Stimulated activated CD8-positive, alpha-beta memory T cell treated with anti-CD3 and anti-CD28 coated beads, Interleukin-7, amount 100 ng/mL, for 4 hours (primary cell): ENCODE results near the gene AFF3.

ENCODE experiments used
- DNase-seq, 2 donors: peaks; one replicate each; pipeline ENCODE4 v3.0.0-alpha.2; 2020; ENCODE audit warnings: low read depth in 2 of 2

Gene AFF3

DNA sequence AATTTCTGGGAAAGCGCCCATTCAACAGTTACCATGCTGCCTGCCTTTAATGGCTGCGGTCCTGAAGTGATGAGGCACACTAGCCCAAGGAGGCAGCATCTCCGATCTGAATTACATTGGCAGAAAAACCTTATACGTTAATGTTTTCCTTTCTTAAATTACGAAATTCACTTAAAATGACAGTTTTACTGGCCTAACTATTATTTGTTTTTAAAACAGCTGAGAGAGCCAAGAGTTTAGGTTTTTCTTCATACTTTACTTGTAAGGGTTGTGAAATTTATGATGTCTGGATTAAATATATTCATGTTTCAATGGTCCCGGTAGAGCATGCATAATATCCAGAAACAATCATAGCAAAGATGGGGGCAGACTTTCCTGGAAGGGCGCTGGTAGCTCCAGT is 537.4 kb downstream of the AFF3 start:
- DNase-seq, result no peak

- no peak for DNase-seq
These were observed 539.9 kb downstream of the AFF3 start for GRCh38 chr2:99602476-99602875.

GRCh38 chr2:99600981-99601651 is 541.3 kb downstream of the AFF3 start:
- no peak for DNase-seq

DNA sequence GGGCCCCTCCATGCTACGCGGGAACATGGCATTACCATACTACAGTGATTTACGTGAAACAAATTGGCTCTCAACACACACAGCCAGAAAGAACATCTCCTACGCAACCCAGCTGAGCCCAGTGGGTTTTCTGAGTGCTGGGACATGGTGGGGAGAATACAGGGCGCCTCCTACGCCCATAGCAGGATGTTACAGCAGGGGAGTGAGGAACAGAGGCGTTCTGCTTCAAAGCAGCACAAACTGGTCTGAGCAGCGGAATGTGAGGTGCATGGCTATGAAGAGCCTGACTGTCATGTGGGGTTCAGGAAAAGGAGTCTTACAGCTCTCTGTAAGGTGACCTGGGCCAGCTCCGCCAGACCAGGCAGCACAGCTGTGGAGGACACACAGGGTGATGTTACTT is 543.9 kb downstream of the AFF3 start:
- no peak for DNase-seq

- no peak for DNase-seq
These were observed 544.8 kb downstream of the AFF3 start for GRCh38 chr2:99597616-99598015.

DNA sequence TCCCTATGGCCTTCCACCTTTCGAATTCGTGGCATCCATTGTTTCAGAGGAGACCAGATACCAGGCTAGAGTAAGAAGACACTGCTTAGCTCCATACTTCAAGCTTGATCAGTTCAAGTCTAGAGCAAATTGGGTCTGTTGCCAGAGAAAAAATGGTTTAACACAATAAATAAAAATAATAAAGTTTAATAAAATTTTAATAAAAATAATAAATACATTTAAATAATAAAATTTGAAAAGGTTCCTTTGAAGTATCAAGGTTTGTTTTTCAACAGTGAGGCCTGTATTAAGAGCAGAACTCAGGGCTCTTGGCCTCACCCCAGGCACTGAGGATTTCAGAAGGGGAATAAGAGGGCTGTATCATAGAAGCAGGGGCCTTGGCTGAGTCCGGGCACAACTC is 547.0 kb downstream of the AFF3 start:
- no peak for DNase-seq

GRCh38 chr2:99593692-99594427 is 548.5 kb downstream of the AFF3 start:
- no peak for DNase-seq

DNA sequence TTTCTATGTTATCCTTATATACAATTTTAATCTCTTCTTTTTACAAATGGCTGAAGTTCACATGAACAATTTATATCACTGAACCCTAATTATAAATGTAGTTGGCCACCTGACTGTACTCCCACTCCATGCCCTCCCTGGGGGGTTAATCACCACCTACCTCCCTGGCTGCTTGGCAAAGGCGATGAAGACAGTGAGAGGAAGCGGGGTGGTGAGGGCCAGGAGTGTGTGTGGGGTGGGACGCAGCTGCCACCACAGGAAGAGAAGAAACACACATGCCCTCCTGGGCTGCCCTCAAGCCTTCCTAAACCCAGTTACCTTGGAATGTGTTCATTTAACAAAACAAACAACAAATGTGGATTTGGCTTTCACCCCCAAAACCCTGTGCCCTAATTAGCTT is 565.6 kb downstream of the AFF3 start:
- DNase-seq, result no peak

GRCh38 chr2:99573634-99574251 is 568.6 kb downstream of the AFF3 start:
- no peak for DNase-seq

DNA sequence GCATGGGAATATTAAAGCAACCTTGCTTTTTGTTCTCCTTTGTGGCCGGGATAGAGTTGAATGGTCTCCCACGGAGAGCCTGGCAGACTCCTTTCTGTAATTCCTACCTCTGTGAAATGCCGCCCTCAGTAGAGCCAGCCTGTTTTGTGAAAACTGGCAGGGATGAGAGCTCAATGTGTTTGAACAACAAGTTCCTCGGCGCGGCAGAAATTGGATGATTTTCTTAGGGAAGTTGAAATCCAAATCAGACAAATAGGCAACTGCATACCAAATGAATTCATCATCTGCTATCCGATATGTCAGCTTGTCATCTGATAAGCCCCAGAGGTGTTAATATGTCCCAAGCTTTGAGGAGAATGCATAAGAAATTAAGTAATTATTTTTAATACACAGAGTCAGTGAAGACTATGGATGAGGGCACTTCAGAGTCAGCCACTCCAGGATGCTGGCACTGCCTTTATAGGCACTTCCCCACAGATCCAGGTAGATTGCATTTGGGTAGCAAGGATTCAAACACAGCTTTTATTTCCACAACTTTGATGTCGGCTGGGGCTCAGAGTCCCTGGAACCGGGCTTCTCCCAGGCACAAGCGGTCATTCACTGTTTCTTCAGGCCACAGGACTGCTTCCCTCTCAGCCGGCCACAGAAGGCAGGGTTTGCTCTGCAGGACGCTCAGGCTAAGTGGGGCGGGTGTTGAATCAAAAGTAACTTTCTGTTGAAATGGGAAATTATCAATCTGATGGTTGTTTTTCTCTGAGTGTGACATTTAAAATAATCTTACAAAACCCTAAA is 569.8 kb downstream of the AFF3 start:
- no peak for DNase-seq

DNA sequence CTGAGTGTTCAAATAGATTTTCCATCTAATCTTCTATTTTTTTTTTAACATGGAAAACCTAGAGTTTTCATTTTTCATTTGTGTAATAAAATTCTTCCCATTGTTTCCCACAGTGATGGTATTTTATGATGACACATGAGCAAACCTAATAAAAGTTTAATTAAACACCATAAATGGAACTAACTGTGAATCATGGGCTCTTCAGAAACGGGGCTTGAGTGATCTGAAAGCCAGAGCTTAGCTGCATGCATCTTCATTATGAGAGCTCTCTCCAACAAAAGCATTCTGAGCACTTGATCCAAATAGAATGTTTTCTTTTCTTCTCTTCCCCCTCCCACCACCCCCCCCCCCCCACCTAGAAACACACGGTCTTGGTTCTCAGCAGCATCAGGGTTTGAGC is 570.4 kb downstream of the AFF3 start:
- DNase-seq, result no peak

GRCh38 chr2:99571533-99571932 is 570.9 kb downstream of the AFF3 start:
- no peak for DNase-seq

GRCh38 chr2:99571021-99571420 is 571.4 kb downstream of the AFF3 start:
- DNase-seq, result no peak

GRCh38 chr2:99569386-99569785 is 573.0 kb downstream of the AFF3 start:
- DNase-seq, result no peak

DNA sequence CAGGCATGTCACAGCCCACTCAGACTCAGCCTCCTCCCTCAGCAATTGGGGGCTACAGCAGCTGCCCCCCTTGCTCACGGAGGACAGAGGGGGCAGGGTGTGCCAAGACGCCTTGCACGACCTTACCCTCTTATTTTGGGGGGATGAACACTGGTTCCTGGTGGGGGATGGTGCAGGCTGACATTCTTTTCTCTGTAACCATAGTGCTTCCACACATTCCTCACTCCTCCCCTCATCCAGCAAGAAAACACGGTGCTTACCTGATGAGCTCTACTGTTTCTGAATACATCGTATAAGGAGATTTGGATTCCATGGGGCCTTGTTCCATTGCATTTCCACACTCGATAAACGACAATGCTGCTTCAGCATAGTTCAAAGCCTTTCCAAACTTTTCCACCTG is 577.2 kb downstream of the AFF3 start:
- DNase-seq, result no peak

GRCh38 chr2:99562516-99562915 is 579.9 kb downstream of the AFF3 start:
- no peak for DNase-seq

DNA sequence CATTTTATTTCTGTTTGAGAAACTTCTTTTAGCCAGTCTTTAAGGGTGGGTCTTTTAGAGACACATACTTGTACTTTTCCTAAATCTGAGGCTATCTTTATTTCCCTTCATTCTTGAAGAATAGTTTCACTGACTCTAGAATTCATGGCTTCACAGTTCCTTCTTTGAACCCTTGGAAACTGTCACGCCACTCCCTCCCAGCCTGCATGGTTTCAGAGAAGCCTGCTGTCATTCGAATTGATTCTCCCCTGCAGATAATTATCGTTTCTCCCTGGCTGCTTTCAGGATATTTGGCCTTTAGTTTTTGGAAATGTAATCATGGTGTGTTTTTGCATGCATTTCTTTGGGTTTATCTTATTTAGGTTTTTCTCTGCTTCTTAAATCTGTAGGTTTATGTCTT is 580.6 kb downstream of the AFF3 start:
- no peak for DNase-seq

- peak; percentile 72 to 76 for DNase-seq
These were observed 583.2 kb downstream of the AFF3 start for GRCh38 chr2:99559075-99559662.

GRCh38 chr2:99555404-99555803 is 587.0 kb downstream of the AFF3 start:
- DNase-seq, result no peak

DNA sequence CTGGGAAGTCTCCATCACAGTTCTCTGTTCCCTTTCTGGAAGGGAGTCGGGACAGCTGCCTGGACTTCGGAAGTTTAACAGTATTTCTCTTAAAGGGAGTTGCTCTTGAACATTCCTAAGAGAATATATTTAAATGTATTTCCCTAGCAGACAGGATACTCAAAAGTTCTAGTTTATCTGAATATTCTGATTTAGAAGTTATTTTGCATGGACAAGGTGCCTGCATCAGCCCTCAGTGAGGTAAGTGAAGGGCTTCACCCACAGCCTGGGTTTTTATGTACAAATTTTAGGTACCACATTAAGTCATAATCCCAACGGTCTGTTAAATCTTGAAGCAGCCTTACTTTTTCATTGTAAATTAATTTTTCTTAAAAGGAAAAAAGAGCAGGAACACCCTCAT is 587.5 kb downstream of the AFF3 start:
- no peak for DNase-seq

DNA sequence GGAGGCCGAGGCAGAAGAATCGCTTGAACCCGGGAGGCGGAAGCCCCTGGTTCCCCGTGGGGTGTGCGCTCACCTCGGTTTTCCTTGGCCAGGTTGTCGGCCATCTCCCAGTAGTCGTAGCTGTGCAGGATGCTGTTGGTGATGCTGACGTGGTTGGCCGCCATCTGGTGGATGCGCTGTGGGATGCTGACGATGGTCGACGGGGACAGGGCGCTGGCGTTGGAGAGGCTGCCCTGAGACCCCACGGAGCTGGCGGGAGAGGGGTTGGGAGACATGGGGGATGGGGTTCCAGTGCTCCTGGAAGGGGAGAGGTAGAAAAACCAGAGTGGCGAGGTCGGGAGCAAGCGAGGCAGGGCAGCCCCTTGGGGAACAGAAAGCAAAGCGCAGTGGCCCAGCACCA is 588.2 kb downstream of the AFF3 start:
- no peak for DNase-seq

DNA sequence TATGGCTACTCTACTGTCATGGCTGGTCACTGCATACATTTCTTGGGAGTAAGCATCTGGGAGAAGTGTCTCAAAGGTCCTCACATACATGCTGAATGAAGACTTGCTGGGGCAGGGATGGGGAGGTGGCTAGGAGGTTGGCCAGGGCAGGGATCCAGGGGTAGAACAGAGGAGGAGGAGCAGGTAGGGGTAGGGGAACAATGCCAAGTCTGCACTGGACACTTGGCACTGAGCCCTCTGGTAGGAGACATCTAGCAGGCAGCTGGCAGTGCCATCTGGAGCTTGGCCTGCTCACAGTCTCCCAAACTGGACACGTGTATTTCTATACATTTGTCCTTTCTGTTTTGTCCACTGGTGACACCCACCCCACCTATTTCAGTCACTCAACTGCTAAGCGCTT is 589.9 kb downstream of the AFF3 start:
- no peak for DNase-seq
